ENCODE results near the gene THAP10.
A peak's percentile ranks its signal among the peaks of the same experiment; 100 is the strongest.

The THAP10 gene

DNA sequence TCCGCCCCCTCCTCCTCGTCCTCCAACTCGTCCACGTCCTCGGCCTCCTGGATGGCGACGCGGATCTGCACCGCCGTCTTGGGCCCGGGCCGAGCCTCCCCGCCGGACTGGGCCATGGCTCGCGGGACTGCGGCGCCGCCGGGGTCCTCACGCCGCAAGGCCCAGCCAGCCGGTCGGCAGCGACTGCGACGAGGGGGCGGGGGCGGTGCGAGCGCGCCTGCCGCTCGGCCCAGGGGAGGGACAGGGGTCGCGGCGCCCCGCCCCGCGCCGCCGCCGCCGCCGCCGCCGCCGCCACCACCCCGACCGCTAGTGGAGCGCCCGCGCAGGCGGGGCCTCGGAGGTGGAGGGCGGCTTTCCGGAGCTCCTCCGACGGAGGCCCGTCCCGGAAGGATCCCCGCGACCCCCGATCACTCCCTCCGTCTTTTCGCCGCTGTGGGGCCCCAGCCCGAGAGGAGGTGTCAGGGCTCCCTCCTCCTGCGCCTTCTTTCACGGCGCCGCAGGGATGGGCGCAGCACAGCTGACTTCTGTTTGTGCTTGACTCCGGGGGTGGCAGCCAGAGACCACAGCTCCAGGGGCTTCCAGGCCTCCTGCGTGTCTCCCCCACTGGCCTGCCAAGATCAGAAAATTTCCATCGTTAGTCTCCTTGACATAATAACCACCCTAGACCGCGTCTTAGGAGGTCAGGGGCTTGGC is 38.1 kb downstream of the THAP10 start, which contains the start of gene LARP6:
Gene LARP6 (minus strand): TSS at position 185 of the 693 bp plus-strand sequence. CDS start 69 bp downstream, at position 116.
- peak in 1 of 2 donors; percentile 37 for DNase-seq (ENCODE audit: low read depth in 2 of 2)

DNA sequence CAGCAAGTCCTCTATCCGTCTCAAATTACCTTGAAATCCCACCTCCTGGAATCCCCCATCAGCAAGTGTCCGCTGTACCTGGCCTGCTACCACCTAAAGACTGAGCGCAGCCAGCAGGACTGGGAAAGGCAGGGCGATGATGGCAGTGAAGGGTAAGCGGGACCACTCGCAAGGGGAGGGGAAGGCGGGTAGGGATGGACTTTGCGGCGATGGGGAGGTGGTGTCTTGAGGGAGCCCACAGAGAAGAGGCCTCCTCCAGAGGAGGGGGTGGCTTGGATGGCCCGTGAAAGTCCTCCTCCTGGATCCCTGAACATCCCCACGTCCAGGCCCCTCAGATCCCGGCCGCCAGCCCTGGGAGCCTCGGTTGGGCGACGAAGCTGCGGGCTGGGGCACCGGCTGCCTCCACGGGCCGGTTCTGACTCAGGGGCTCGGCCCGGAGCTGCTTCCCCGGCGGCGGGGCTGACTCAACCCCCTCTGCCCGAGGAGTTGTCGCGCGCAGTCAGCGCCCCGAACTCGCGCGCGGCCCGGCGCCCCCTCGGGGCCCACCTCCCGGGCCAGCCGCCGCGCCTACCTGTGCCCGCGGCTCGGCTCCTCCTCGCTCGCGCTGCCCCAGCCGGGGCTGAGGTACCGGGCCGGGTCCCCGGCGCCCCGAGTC is 38.8 kb downstream of the THAP10 start:
- DNase-seq (ENCODE audit: low read depth in 2 of 2): peak in 1 of 2 donors; percentile 7

DNA sequence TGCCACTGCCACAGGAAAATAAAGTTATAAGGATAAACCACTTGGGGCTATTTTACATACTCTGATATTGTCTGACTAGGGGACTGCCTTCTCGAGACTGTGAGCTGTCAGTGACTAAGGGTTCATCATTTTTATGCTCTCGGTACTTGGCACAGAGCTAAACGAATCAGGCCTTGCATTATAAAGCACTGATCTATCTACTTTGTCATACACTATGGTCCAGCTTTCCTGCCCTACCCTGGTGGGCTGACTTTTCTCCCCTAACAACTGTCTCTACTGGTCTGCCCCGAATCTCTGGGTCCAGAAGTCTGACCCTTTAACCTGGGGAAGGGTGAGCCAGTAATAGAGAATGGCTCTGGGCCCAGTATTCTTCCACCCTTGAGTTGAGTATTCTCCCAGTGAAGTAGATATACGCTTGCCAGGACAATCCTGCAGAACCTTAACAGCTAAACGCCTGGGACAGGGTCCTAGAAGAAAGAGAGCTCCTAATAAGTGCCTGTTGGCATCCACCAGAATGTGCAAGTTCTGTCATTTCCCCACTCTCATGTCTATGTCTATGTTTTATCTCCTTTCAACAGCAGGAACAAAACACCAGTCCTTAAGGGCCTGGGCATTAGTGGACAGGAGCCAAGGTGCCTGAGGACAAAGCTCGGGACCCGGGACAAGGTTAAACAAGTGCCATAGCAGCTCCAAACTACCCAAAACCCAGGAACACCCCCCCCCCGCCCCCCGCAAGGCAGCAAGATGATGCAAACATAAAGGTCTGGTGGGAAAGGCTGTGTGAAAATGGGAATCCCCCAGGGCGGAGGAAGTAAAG is 39.5 kb downstream of the THAP10 start:
- no peak for DNase-seq (ENCODE audit: low read depth in 2 of 2)

GRCh38 chr15:70851889-70852288 is 40.3 kb downstream of the THAP10 start:
- no peak for DNase-seq (ENCODE audit: low read depth in 2 of 2)

DNA sequence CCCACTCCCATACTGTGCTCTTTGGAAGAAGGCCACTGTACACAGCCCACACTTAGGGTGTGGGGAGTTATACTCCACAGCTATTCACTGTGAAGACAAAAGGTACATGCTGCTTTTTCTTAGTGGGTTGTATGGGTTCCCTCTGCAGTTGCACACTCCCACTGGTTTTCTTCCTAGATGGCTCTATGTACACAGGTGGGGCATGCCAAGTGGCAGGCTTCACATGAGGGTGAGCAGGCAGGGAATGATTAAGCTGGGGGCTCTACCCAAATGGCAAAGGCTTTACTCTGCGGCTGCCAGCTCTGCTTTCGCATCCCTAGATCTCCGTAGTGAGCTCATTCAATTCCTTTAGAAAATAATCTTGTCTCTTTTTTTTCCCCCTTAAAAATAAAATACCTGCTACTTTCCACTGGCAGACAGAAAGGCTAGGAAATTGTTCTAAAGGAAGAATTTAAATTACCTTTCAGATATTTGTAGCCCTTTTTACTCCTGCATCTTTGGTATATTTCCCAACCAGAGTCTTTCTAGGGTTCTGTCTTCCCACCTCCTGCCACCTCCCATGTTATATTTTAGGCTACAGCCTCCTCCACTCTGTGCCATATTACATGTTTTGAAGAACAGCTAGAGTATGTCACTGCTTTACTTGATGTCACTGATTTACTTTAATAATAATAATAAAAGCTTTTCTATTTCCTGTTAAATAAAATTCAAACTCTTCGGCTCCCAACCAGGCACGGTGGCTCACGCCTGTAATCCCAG is 46.5 kb downstream of the THAP10 start:
- no peak for DNase-seq (ENCODE audit: low read depth in 2 of 2)

- DNase-seq (ENCODE audit: low read depth in 2 of 2): no peak
Observed at GRCh38 chr15:70837476-70837875, 54.8 kb downstream of the THAP10 start.

DNA sequence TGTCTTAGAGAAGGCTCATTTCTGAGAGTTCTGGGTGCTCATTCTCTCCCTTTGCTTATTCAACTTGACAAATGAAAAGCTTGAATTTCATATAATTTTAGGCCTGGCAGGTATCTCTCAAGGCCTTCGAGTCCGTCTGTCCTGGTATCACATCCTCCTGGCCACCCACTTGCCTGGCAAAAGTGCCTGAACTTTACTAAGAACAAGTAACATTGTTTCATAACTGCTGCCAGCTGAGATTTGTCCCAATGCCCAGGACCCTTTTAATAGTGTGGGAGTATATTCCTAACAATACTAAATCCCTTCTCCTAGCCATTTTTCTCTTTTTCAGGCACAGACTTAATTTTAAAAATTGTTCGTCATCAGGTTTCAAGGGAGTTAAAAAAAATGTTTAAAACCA is 56.4 kb downstream of the THAP10 start:
- no peak for DNase-seq (ENCODE audit: low read depth in 2 of 2)

DNA sequence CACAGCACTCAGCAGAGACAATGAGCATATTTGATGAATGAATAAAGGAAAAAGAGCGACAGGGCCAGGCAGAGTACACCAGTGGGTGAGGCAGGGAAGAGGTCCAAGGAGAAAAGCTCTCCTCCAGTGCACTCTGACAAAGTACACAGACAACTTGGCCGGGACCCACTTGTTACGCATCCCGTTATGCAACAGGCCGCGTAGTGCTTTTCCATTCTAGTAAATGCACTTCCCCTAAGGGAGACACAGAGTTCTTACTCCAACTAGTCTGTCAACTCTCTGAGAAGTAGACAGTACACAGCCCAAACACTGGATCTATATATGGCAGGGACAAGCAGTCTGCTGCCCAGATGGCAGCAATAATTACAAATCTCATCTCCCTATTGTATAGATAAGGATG is 56.8 kb downstream of the THAP10 start:
- no peak for DNase-seq (ENCODE audit: low read depth in 2 of 2)

- no peak for DNase-seq (ENCODE audit: low read depth in 2 of 2)
Observed at GRCh38 chr15:70834999-70835398, 57.2 kb downstream of the THAP10 start.

DNA sequence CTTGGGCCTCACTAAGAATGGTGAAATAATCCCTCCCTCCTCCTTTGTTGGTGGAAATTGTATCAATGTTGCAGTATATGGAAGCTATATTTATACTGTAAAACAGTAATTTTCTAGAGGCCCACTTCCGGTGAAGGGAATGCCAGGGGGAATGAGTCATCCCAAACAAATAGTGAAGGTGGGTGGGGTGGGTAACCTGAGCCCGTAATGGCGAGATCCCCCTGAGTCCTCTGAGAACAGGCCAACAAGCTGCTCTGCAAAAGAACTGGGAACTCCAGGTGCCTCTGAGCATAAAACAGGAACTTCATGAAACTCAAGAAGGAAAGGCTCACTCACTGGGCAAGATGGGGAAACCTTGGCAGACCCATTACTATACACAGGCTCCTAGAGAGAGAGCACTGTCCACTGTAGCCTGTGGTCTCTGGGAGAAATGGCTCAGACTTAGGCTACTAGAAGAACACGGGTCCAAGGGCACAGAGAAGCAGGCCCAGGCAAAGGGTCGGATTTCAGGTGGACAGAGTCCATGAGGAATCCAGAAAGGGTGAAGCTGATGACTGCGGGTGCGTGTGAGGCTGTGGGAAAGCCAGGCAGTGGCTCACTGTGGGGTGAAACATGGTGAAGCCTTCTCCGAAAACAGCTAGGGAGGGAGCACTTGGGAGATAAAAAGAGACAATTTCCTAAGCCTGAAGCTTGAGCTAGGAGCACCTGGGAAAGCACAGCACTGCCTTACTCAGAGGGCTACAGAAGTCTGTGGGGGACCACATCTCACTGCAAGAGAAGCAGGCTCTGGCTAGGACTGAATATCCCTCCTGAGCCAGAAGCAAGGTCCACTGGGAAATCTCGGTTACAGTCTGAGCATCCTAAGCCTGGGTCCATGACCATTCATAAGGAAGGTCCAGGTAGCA is 58.1 kb downstream of the THAP10 start:
- no peak for DNase-seq (ENCODE audit: low read depth in 2 of 2)

- DNase-seq (ENCODE audit: low read depth in 2 of 2): no peak
Observed at GRCh38 chr15:70833422-70833821, 58.8 kb downstream of the THAP10 start.

GRCh38 chr15:70832176-70832575 is 60.1 kb downstream of the THAP10 start:
- DNase-seq (ENCODE audit: low read depth in 2 of 2): no peak

All from stimulated activated CD4-positive, alpha-beta T cell treated with anti-CD3 and anti-CD28 coated beads, Interleukin-1b, Interleukin-23, amount 100 ng/mL, for 4 hours (primary cell).